GM10847 (cell line): ENCODE data around the gene COL4A4.

Experiments used
- POLR2A ChIP-seq: IDR thresholded peaks from 2 replicates; pipeline ENCODE4 v1.6.1; 2011; ENCODE audit not compliant: insufficient read length; ENCODE audit errors: extremely low read depth

The COL4A4 gene

DNA sequence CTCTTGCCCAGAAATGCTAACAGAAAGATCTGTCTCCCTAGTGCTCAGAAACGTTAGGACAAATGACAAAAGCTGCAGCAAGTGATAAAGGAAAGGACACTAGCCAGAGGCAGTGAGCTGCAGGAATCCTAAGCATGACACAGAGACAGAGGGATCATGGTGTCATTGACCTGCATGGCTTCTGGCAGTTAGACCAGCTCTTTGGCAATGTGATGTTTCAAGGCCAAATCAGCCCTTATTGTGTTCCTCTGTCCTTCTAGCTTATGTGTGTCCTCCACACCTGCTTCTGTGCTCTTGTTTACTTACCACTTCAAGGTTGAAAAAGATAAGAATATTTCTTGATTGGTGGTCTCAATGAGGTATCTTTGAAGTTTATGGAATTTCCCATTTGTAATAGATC is 207.3 kb downstream of the COL4A4 start:
- TF ChIP-seq POLR2A, result no peak

GRCh38 chr2:226953826-226954225 is 210.2 kb downstream of the COL4A4 start:
- no peak for TF ChIP-seq POLR2A

DNA sequence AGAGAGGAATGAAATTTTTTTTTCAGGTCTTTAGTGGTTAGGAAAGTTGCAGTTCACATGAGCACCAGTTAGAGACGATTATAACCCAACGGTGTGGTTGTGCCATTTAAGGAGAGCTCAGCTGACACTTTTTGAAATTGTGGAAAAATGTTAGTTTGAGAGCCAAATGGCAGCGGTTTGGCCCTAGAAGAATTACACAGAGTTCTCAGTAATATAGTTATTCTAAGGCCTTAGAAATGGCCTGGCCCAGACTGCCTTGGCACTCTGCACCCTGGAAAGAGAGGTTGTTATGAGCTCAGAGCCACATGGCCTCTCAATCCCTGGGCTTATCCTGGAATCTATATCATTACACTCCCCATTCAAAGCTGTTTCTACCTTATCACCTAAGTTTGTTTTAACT is 210.8 kb downstream of the COL4A4 start:
- TF ChIP-seq POLR2A, result no peak
